GM12865 (cell line): ENCODE data around the gene DESI1.

Experiments used
- DNase-seq: peaks from one replicate; pipeline ENCODE4 v3.0.0; 2010; ENCODE audit warnings: low read depth
- H3K4me3 ChIP-seq: 2 replicates; pipeline ENCODE4 v1.5.1; 2011; ENCODE audit warnings: mild to moderate bottlenecking, low read depth, low read length, control low read depth
- CTCF ChIP-seq: IDR thresholded peaks from 2 replicates; pipeline ENCODE4 v1.5.1; 2011; ENCODE audit warnings: low read length, control low read depth, low read depth, inconsistent platforms; ENCODE audit not compliant: insufficient read depth; ENCODE audit errors: missing control alignments

Gene DESI1

DNA sequence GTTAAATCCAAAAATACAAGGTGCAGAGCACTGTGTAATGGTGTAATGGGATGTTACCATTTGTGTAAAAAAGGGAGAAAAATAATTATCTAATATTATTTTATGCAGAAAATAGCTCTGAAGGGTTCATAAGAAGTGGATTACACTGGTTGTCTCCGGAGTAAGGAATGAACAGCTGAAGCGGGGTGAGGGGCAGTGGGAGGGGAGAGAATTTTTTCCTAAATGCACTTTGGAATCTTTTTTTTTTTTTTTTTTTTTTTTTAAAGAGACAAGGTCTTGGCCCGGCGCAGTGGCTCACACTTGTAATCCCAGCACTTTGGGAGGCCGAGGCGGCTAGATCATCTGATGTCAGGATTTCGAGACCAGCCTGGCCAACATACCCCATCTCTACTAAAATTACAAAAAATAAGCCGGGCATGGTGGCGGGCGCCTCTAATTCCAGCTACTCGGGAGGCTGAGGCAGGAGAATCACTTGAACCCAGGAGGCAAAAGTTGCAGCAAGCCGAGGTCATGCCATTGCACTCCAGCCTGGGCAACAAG, 69.8 kb downstream of the DESI1 start:
- no peak for DNase-seq
- no peak for TF ChIP-seq CTCF
- no peak overlapping the region for H3K4me3 ChIP-seq

- DNase-seq, result no peak
- no peak overlapping the region for H3K4me3 ChIP-seq
- TF ChIP-seq CTCF, result no peak
These were observed 72.0 kb downstream of the DESI1 start for GRCh38 chr22:41548830-41549211.
